Adipose tissue (tissue), 3 donors: ENCODE measurements around the gene SBF2. TPM values are rescaled to one million over a fixed set of nuclear protein-coding genes. Genes with fewer than 3 reads are reported as not detected.

ENCODE experiments used
- H3K27ac ChIP-seq: one replicate; pipeline ENCODE4 v1.5.1; 2013; ENCODE audit warnings: low read depth, low read length
- WGBS, 3 donors: extraction: QIAGEN DNeasy Blood & Tissue Kit; methylation state at CpG; one replicate each; pipeline ENCODE4 v1.1.7; 2013; 5-methylcytosine and 5-hydroxymethylcytosine counted together
- polyA plus RNA-seq, 3 donors: library from polyadenylated mRNA; stranded (reverse); fragments of 200-250 nt; gene quantifications; one replicate each; pipeline ENCODE4 v1.2.3, GENCODE V29; 2013
- donor health status: healthy with polysubstance abuse.
- donor health status: Bipolar disorder and iron deficiency.
- donor health status: healthy.

The SBF2 gene
- polyA plus RNA-seq, 3 donors, result 6.0 to 25.9 (median 23.0) TPM

DNA sequence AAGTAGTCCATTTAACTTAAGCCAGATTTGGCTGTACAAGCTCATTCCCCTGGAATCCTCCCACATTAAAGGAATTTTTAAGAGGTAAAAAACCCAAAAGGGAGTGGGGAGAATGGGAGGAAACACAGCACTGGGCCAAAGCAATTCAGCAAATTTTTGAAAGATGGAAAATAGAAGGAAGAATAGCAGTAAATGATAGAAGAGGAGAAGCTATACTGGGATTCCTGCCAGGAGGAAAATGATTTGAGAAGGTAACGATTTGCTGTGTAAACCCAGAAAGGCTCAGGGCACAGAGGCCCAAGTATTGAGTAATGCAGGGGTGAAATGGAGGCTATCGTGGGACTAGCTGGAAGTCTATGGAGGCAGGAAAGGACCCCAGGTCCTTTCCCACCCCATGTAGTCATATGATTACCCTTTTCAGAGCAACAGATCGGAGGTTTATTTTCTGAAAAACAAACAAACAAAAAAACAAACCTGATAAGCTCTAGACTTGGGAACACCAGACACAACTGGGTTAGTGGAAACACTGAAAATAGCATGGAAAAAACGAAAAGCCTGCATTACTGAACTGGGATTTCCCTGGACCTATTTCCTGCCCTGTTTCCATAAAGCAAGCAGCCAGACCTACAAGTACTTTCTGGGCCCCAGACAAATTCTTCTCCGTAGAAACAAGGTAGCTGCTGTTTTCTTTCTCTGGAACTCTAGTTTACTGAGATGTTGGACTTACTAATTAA, 490.2 kb downstream of the SBF2 start:
- 59 to 77% (median 59%) methylated on average over 5 of the region's 5 CpGs for WGBS, 3 donors
- no peak overlapping the region for H3K27ac ChIP-seq

- 51 to 71% (median 61%) methylated on average over 3 of the region's 3 CpGs for WGBS, 3 donors
- no peak overlapping the region for H3K27ac ChIP-seq
Observed at GRCh38 chr11:9802291-9802861, 491.6 kb downstream of the SBF2 start.

DNA sequence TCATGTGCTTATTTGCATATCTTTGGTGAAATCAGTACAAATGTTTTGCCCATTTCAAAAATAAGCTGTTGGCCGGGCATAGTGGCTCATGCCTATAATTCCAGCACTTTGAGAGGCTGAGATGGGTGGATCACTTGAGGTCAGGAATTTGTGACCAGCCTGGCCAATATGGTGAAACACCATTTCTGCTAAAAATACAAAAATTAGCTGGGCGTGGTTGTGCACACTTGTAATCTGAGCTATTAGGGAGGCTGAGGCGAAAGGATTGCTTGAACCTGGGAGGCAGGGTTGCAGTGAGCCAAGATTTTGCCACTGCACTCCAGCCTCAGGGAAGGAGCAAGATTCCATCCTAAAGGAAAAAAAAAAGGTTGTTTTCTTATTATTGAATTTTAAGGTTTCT, 494.1 kb downstream of the SBF2 start:
- no peak overlapping the region for H3K27ac ChIP-seq
- 77 to 90% (median 79%) methylated on average over 3 of the region's 3 CpGs for WGBS, 3 donors

DNA sequence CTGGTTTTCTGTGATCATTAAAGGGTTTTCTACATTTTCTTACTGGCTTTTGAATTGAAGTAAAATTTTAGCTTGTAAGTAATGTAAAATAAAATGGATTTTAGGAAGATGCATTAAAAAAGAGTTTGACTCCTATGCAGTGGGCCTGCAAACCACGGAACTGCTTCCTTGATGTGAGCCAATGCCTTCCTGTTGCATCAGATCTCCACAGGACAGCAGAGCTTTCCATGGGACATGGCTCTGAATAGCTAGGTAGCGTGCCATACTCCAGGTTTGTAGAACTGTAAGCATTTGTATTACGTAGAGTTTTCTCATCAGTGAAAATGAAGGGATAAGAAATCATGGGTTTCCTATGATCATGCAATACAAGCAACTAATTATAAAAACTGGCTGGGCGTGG, 496.7 kb downstream of the SBF2 start:
- 72 to 95% (median 87%) methylated on average over 4 of the region's 4 CpGs for WGBS, 3 donors
- no peak overlapping the region for H3K27ac ChIP-seq

- 80 to 93% (median 84%) methylated on average over 5 of the region's 5 CpGs for WGBS, 3 donors
- H3K27ac ChIP-seq, result no peak overlapping the region
Observed at GRCh38 chr11:9796854-9797253, 497.2 kb downstream of the SBF2 start.

- no peak overlapping the region for H3K27ac ChIP-seq
Observed at GRCh38 chr11:9796266-9796665, 497.8 kb downstream of the SBF2 start.

DNA sequence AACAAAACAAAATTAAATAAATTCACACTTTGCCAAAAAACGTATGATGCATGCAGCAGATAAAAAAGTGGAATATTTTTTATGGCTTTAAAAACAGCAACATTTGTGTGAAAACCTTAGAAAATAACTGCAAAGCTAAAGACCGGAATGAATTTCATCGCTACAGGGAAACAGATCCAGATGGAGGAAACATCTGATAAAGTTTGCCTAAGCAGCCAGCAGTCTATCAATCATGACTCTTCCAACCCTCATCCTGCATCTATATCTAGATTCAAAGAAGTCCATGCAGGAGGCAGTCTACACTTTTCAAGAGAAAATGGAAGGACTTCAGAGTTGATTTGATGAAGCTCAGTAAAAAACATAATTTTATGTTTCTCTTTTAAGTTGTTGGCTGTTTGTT, 503.3 kb downstream of the SBF2 start:
- WGBS, 3 donors, result 69 to 88% (median 84%) methylated on average over 3 of the region's 3 CpGs
- H3K27ac ChIP-seq, result no peak overlapping the region

DNA sequence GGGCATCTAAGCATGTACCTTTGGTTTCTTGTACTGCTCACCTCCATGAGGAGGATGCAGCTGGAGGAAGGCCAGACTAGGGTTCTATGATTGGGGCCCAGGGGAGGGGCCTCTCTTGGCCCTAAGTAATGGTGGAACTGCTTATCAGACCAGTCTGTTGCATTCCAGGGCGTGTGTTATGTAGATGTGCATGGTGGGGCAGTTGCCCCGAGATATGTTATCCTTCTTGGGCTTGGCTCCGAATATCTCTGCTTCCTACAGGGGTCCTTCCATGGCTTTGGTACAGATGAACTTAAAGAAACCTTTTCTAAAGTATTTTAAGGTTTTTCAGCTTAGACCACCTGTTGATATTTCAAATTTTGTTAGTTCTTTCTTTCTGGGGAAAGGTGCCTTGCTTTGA, 504.1 kb downstream of the SBF2 start:
- 88 to 94% (median 93%) methylated on average over 3 of the region's 3 CpGs for WGBS, 3 donors
- H3K27ac ChIP-seq, result no peak overlapping the region

DNA sequence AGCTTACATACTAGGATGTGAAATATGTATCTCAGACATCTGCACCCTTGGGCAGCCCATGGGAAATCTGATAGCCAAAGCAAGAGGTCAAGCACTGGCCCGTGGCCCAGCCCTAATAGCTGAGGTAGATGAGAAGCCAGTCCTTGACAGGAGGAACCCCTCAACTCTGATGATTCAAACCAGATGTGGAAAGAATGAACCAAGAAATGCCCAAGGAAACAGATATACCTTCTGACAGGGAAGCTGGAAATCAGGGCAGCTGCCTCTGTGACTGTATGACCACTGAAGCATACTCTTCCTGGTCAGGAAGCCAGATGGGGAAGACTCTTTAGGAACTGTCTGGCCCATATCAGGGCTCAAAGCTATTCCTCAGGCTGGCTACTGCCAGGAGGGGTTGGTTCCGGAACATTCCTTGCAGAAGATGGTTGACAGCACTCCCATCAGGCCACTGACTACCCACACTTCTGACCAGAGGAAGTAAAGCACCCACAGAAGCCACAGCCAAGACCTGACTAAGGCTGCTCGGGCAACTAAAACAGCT, 506.0 kb downstream of the SBF2 start:
- 39 to 91% (median 40%) methylated on average over 3 of the region's 3 CpGs for WGBS, 3 donors
- H3K27ac ChIP-seq, result no peak overlapping the region

GRCh38 chr11:9787260-9787659, 506.8 kb downstream of the SBF2 start:
- H3K27ac ChIP-seq, result no peak overlapping the region
- WGBS, 3 donors, result 87 to 92% (median 89%) methylated on average over 5 of the region's 5 CpGs

- H3K27ac ChIP-seq, result no peak overlapping the region
- 78 to 90% (median 88%) methylated on average over 6 of the region's 6 CpGs for WGBS, 3 donors
Observed at GRCh38 chr11:9784602-9785315, 509.3 kb downstream of the SBF2 start.

- 85 to 90% (median 89%) methylated on average over 2 of the region's 2 CpGs for WGBS, 3 donors
- H3K27ac ChIP-seq, result no peak overlapping the region
Observed at GRCh38 chr11:9783986-9784385, 510.0 kb downstream of the SBF2 start.

DNA sequence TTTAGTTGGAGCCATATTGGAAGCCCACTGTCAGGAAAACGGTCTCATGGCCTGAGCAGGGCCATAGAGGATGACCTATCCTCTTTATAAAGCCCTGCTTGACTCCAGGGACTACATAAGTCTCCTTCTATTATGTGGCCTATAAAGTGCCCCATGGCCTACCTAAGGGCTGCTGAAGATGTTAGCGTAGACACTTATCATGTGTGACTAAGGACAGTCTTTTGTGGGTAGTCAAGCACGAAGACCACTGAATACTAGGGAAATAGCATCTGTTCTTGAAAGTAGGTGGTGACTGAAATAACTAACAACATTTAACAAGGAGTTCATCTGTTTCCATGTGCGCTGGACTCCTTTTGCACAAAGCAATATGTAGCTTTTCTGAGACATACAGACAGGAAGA, 513.1 kb downstream of the SBF2 start:
- WGBS, 3 donors, result 96 to 98% (median 97%) methylated on average over 4 of the region's 4 CpGs
- H3K27ac ChIP-seq, result no peak overlapping the region

- 89 to 94% (median 92%) methylated on average over 5 of the region's 5 CpGs for WGBS, 3 donors
- no peak overlapping the region for H3K27ac ChIP-seq
Observed at GRCh38 chr11:9777525-9777924, 516.5 kb downstream of the SBF2 start.

DNA sequence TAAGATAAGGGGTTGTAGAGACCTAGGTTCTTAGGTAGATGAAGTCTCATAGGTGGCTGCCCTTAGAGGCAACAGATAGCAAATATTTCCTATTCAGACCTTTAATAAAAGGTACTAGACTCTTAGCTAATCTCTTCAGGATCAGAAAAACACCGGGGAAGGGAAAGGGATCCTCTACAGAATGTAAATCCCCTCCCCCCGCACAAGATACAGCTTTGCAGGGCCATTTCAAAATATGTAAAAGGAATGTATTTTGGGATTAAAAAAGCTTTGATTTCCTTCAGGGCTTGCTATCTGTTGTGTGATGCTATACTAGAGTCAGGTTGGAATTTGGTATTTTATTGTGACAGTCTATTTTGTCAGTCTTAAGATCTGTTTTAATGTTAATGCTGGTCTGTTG, 517.0 kb downstream of the SBF2 start:
- H3K27ac ChIP-seq, result no peak overlapping the region
- 73 to 90% (median 81%) methylated on average over 2 of the region's 2 CpGs for WGBS, 3 donors

GRCh38 chr11:9776203-9776602, 517.8 kb downstream of the SBF2 start:
- no peak overlapping the region for H3K27ac ChIP-seq
- 97 to 98% (median 97%) methylated on average over 1 of the region's 1 CpG for WGBS, 3 donors

GRCh38 chr11:9775398-9775779, 518.6 kb downstream of the SBF2 start:
- WGBS, 3 donors, result 38 to 54% (median 52%) methylated on average over 2 of the region's 2 CpGs

GRCh38 chr11:9774591-9775397, 519.2 kb downstream of the SBF2 start:
- no peak overlapping the region for H3K27ac ChIP-seq
- 46 to 56% (median 55%) methylated on average over 6 of the region's 6 CpGs for WGBS, 3 donors

More at GRCh38 chr11:9775398-9775779, 518.6 kb downstream of the SBF2 start:
- no peak overlapping the region for H3K27ac ChIP-seq

DNA sequence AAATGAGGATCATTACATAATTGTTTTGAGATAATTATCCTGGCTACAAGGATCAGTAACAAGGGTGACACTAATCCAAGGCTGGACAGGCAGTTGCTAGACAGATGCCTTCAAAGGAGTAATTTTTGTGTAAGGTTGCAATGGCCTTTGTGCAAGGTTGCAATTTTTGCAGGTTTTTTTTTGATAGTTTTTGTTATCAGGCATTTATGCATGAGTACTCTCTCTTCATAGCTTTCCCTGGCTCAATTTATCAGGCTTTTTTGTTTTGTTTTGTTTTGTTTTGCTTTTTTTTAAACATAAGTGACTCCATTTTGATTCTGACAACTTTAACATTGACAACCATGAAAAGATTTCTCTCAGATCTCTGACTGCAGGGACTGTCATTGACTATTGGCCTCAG, 519.9 kb downstream of the SBF2 start:
- no peak overlapping the region for H3K27ac ChIP-seq
